ENCODE measurements around the gene B3GALNT2. TPM values are rescaled to one million over a fixed set of nuclear protein-coding genes. Genes with fewer than 3 reads are reported as not detected.

The B3GALNT2 gene
- total and polyA plus RNA-seq, 8 donors: 8.6 to 51.6 (median 37.4) TPM

DNA sequence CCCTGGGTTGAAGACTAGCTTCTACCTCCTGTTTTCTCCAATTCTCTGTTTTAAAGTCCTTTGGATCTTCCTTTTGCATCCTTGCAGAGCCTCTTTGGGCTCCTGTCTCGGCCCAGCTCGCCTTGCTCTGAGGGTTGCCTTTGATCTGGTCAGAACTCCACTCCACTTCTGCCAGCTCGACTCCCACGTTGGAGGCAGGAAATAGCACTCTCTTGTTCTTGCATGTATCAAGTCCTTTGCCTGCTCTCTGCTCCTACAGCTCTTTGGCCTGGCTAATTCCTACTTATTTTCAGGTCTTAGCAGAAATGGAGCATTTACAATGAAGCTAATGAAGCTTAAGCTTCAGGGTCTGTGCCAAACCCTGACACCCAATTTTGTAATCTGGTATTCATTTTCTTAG lies 21.1 kb upstream of the B3GALNT2 start:
- TF ChIP-seq, protein P1, sequence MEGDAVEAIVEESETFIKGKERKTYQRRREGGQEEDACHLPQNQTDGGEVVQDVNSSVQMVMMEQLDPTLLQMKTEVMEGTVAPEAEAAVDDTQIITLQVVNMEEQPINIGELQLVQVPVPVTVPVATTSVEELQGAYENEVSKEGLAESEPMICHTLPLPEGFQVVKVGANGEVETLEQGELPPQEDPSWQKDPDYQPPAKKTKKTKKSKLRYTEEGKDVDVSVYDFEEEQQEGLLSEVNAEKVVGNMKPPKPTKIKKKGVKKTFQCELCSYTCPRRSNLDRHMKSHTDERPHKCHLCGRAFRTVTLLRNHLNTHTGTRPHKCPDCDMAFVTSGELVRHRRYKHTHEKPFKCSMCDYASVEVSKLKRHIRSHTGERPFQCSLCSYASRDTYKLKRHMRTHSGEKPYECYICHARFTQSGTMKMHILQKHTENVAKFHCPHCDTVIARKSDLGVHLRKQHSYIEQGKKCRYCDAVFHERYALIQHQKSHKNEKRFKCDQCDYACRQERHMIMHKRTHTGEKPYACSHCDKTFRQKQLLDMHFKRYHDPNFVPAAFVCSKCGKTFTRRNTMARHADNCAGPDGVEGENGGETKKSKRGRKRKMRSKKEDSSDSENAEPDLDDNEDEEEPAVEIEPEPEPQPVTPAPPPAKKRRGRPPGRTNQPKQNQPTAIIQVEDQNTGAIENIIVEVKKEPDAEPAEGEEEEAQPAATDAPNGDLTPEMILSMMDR (IDR thresholded peaks at IDR 0.05): no peak
- H3K36me3 ChIP-seq: no peaks in the 10 kb centered on the region
- 59 to 63% methylated on average over 4 of the region's 4 CpGs for WGBS, 2 donors
- H3K27me3 ChIP-seq: no peaks in the 10 kb centered on the region
- no peak for ATAC-seq
- DNase-seq: no peak
- FAIRE-seq: no peak
- H3K4me3 ChIP-seq: no peak overlapping the region
- H3K27ac ChIP-seq: no peak overlapping the region
- intact Hi-C loops (cut with DNase I): no loop called here
- H3K4me1 ChIP-seq: no peaks in the 10 kb centered on the region
- no peaks in the 10 kb centered on the region for H3K9me3 ChIP-seq

DNA sequence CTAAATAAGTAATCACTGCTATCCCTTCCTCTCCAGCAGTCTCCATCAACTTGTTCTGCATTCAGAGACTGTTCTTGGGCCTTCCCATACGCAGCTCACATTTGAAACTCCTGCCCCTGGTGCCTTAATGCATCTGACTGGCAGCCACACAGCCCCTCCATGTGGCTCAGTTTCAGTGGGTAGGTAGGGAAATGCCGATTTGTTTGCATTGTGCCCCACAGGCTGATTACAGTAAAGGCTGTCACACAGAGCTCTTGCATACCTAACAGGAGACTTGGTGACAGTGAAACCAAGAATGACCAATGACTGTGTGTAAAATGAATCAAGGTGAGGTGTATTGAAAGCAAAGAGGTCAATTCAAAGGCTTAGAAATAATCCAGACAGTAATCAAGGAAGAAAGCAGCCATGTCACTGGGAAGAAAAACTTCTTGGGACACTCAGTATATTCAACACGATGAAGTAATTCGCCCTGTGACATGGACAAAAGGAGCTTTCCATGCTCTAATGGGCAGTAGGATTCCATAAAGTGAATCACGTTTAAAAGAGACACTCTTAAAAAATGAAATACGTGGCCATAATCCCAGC lies 12.7 kb upstream of the B3GALNT2 start:
- ATAC-seq (no peak), DNase-seq (no peak), FAIRE-seq (no peak)
- Histone ChIP-seq H3K36me3 (no peaks in the 10 kb centered on the region), H3K4me3 (no peak overlapping the region), H3K27ac (no peak overlapping the region), H3K27me3 (no peaks in the 10 kb centered on the region), H3K4me1 (no peaks in the 10 kb centered on the region), H3K9me3 (no peaks in the 10 kb centered on the region)
- intact Hi-C loops (cut with DNase I): loop anchor here in 1 of 3 donors (10.0 kb wide), 1 partner anchor 268 kb away; no protein-coding TSS in a partner anchor
- TF ChIP-seq, protein P1 (IDR thresholded peaks at IDR 0.05): no peak
- 75 to 78% methylated on average over 6 of the region's 6 CpGs for WGBS, 2 donors

DNA sequence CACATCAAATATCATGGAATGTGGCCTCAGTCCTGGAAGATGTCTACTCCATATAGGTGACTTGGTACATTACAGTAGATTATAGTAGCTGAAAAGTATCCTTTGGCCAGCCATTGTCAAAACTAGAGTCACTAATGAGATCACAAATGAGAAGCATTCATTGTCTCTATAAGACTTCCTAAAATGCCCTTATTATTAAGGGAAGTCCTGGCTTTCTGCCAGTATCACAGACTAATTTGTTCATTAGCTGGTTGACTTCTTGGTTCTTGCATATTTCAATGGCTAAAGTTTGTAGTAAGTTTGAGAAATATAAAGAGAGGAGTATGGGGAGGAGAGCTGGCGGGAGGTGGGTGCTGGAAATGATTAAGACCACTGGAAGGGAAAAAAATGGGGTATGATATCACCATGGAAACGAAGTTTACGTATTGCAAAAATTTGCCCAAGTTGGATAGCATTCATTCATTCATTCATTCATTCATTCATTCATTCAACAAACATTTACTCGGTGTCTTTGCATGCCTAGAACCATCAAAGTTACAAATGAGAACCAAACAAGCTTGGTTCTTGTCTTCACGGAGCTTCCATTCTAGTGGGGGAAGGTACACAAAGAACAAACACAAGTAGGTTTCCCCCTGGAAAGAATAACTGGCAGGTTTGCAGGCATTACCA lies 11.7 kb upstream of the B3GALNT2 start:
- ATAC-seq (no peak), DNase-seq (no peak), FAIRE-seq (no peak)
- no peaks in the 10 kb centered on the region for H3K27me3 ChIP-seq
- no peaks in the 10 kb centered on the region for H3K9me3 ChIP-seq
- TF ChIP-seq, protein P1 (IDR thresholded peaks at IDR 0.05): no peak
- H3K4me3 ChIP-seq: no peak overlapping the region
- intact Hi-C loops (cut with DNase I): loop anchor here in 1 of 3 donors (10.0 kb wide), 1 partner anchor 269 kb away; no protein-coding TSS in a partner anchor
- H3K36me3 ChIP-seq: no peaks in the 10 kb centered on the region
- no peaks in the 10 kb centered on the region for H3K4me1 ChIP-seq
- H3K27ac ChIP-seq: no peak overlapping the region
- 87 to 90% methylated on average over 5 of the region's 5 CpGs for WGBS, 2 donors

DNA sequence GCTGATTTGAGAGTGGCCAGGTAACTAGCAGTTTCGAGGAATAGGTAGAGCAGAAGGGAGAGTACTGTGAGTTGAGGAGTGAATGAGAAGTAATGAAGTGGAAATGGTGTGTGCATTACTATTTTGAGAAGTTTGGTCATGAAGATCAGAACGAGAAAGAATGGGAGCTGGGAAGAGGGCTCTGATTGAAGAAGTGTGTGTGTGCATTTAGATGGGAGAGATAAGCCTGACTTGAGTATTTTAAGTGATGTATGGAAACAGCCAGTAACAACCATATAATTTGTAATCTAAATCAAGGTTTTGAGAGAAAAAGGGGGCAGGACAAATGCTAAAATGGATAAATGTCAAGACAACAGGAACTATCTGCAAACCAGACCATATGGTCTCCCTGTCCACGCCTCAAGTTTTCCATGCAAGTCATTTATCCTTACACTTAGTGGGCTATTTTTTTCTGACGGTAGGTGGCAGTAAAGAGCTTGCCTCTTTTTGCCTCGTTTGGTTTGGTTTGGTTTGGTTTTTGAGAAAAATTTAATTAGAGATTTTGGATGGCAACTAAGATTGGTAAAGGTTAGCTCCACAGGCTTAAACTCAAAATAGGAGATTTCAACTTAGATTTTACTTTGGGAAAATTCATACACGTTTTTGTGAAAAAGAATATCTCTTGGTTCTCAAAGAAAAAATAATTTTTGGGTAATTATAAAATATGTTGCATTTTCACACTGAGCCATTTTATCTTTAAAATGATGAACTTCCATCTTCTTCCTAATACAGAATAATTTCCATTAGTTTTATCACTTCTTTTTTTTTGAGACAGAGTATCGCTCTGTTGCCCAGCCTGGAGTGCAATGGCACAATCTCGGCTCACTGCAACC lies 9.5 kb upstream of the B3GALNT2 start:
- TF ChIP-seq, protein P1 (IDR thresholded peaks at IDR 0.05): peak; percentile 68 to 92 (median 85)
- DNase-seq: peak in 2 of 6 donors; percentile 22 to 36
- no peaks in the 10 kb centered on the region for H3K4me1 ChIP-seq

More for the DNA sequence above, 9.5 kb upstream of the B3GALNT2 start:
- Histone ChIP-seq H3K27ac (no peak overlapping the region), H3K36me3 (no peaks in the 10 kb centered on the region), H3K4me3 (no peak overlapping the region), H3K9me3 (no peaks in the 10 kb centered on the region), H3K27me3 (no peaks in the 10 kb centered on the region)
- WGBS, 2 donors: 34% methylated on average over 8 of the region's 8 CpGs
- FAIRE-seq (peak; percentile 69), ATAC-seq (peak in 3 of 4 donors; percentile 84 to 86 (median 84))
- intact Hi-C loops (cut with DNase I): loop anchor here in 1 of 3 donors (10.0 kb wide), 1 partner anchor 271 kb away; no protein-coding TSS in a partner anchor

All from pancreas (tissue), 10 donors.